Stimulated activated CD8-positive, alpha-beta memory T cell treated with anti-CD3 and anti-CD28 coated beads, Interleukin-7, amount 100 ng/mL, for 48 hours (primary cell): ENCODE measurements around the gene TMCO6.
"Not testable (repeated sequence)": the region's sequence is repeated elsewhere in the genome, so short reads cannot be mapped to it uniquely, and the experiment has no call there.

Source experiments
- DNase-seq, 2 donors: peaks; one replicate each; pipeline ENCODE4 v3.0.0-alpha.2; 2020; ENCODE audit warnings: low read depth in 1 of 2; ENCODE audit errors: extremely low read depth in 1 of 2

TMCO6 gene

GRCh38 chr5:140639148-140639981, at the start of gene TMCO6:
TSS of gene TMCO6 (plus strand) at chr5:140639451. CDS start at chr5:140639528, 77 bp downstream.
- peak; percentile 95 to 98 for DNase-seq

DNA sequence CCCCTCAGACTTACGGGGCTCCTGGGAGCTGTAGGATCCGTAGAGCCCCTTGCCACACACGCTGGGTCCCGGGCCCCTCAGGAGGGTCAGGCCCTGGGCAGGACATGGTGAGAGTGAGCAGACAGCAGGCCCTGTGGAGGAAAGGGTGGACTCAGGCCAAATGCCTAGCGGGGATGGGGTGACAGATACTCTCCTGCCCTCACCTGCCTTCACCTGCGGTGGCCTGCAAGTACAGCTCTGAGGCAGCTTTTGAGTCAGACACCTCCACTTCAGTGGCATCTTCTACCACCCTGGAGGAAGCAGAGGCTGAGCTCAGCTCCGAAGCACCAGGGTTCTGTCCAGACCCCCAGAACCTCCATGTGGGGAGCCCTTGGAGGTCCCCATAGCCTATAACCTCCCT, 48.4 kb upstream of the TMCO6 start:
- DNase-seq, result no peak

GRCh38 chr5:140591747-140592372, 47.4 kb upstream of the TMCO6 start:
- no peak for DNase-seq

- not testable (repeated sequence) for DNase-seq
These were observed 46.2 kb upstream of the TMCO6 start for GRCh38 chr5:140593070-140593469.

- no peak for DNase-seq
These were observed 45.1 kb upstream of the TMCO6 start for GRCh38 chr5:140594169-140594568.

DNA sequence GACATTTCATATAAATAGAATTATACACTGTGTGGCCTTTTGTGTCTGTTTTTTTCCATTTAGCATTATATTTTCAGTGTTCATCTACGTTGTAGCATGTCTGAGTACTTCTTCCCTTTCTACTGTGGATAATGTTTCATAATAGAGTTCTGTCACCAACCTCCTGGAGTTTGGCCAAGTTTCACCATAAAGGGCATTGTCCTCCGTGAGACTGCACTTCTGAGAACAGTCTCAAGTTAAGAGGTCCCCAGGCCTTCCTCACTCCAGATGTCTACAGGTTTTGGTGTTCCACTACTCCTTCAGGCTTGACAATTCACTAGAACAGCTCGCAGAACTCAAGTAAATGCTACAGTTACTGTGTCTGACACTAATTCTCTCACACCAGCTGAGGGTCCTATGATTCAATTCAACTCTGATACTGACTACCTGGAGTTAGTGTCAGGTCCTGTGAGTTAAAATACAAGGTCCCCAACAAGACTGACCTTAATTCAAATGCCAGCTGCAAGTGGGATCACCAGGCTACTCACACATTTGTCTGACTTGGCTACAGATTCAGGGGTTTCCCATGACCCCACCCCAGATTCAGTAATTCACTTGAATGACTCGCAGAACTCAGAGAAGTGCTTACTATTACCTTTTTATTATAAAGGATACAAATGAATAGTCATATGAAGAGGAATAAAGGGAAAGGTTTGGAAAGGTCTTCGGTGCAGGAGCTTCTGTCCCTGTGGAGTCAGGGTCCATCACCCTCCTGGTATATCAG, 43.5 kb upstream of the TMCO6 start:
- no peak for DNase-seq

- DNase-seq, result no peak
These were observed 42.9 kb upstream of the TMCO6 start for GRCh38 chr5:140596321-140596741.

DNA sequence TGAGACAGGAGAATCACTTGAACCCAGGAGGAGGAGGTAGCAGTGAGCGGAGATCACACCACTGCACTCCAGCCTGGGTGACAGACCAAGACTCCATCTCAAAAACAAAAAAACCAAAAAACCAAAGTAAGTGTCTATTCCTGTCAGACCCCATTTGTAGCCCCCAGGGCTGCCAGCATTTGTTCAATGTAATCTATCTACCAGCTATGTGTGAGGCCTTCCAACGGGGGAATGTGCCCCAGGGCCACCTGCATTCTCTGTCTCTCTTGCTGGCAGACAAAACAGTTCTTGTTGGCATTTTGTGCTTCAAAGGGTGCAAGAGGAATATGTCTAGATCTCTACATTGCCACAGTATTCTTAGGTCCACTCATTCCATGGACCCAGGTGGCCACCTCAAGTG, 40.4 kb upstream of the TMCO6 start:
- no peak for DNase-seq

- no peak for DNase-seq
These were observed 39.2 kb upstream of the TMCO6 start for GRCh38 chr5:140600096-140600495.

- no peak for DNase-seq
These were observed 37.1 kb upstream of the TMCO6 start for GRCh38 chr5:140602147-140602546.

DNA sequence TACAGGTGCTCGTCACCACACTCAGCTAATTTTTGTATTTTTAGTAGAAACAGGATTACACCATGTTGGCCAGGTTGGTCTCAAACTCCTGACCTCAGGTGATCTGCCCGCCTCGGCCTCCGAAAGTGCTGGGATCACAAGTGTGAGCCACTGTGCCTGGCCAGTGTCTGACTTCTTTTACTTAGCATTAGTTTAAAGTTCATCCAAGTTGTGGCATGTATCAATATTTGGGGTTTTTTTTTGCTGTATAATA, 35.9 kb upstream of the TMCO6 start:
- not testable (repeated sequence) for DNase-seq

DNA sequence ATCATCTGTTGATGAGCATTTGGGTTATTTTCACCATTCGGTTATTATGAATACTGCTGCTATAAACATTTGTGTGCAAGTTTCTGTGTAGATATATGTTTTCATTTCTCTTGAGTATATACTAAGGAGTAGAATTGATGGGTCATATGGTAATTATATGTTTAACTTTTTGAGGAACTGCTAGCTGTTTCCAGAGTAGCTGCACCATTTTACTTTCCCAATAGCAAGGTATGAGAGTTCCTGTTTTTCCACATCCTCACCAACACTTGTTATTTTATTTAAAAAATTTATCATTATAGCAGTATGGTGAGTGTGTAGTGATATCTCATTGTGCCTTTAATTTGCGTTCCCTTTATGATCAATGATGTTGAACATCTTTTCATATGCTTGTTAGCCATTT, 35.5 kb upstream of the TMCO6 start:
- no peak for DNase-seq

DNA sequence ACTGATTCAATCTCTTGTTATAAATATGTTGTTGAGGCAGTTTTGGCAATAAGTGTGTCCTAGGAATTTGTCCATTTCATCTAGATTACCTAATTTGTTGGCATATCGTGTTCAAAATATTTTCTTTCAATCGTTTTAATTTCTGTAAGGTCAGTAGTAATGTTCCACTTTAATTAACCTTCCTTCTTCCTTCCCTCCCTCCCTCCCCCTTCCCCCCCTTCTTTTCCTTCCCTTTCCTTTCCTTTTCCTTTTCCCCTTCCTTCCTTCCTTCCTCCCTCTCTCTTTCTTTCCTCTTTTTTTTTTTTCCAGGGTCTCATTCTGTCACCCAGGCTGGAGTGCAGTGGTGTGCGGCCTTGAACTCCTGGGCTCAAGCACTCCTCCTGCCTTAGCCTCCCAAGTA, 33.4 kb upstream of the TMCO6 start:
- no peak for DNase-seq

DNA sequence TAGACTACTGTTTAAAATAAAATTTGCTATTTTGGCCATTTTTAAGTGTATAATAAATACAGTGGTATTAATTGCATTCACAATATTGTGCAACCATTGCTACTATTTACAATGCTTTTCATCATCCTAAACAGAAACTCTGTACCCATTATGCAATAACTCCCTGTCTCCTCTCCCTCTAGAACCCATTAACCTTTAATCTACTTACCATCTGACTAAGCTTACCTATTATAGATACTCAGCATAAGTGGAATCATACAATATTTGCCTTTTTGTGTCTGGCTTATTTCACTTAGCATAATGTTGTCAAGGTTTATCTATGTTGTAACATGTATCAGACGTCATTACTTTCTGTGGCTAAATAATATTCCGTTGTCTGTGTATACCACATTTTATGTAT, 32.2 kb upstream of the TMCO6 start:
- no peak for DNase-seq

DNA sequence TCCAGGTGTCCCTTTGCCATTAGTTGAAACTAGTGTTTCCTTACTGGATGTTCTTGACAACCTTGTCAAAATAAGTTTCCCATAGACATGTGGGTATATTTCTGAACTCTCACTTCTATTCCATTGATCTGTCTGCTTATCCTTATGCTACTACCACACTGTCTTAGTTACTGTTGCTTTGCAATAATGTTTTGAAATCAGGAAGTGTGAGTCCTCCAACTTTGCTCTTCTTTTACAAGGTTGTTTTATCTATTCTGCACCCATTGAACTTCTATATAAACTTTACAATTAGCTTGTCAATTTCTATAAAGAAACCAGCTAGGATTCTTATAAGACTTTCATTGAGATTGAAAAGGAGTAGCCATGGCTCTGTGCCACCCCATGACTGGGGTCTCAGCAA, 30.5 kb upstream of the TMCO6 start:
- DNase-seq, result no peak

DNA sequence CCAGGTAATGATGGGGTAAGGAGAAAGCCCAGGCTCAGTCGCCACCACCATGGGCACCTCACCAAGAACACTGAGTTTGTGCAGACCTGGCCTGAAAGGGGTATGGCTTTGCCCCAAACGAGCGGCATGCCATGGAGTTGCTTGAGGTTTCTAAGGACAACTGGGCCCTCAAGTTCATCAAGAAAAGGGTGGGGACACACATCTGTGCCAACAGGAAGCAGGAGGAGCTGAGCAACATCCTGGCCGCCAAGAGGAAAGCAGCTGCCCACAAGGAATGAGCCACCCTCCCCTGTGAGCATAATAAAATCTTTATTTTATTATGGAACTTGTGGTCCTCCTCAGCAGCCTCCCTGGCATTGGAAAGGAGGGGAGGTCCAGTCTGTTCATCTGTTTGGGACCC, 30.1 kb upstream of the TMCO6 start:
- no peak for DNase-seq

GRCh38 chr5:140611020-140611521, 28.2 kb upstream of the TMCO6 start:
- DNase-seq, result no peak

- no peak for DNase-seq
These were observed 16.9 kb upstream of the TMCO6 start for GRCh38 chr5:140622301-140622700.

GRCh38 chr5:140623061-140623460, 16.2 kb upstream of the TMCO6 start:
- DNase-seq, result not testable (repeated sequence)

GRCh38 chr5:140624886-140625285, 14.4 kb upstream of the TMCO6 start:
- not testable (repeated sequence) for DNase-seq

DNA sequence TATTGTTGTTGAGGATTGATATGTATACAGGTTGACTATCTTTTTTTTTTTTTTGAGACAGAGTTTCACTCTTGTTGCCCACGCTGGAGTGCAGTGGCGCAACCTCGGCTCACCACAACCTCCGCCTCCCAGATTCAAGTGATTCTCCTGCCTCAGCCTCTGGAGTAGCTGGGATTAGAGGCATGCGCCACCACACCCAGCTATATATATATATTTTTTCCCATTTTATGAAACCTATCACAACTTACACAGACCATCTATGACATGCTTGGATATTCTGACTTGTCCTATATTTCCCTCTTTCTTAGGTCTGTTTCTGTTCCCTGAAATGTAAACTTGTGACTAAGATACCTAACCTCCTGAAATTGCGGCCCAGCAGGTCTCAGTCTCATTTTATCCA, 11.3 kb upstream of the TMCO6 start:
- no peak for DNase-seq

DNA sequence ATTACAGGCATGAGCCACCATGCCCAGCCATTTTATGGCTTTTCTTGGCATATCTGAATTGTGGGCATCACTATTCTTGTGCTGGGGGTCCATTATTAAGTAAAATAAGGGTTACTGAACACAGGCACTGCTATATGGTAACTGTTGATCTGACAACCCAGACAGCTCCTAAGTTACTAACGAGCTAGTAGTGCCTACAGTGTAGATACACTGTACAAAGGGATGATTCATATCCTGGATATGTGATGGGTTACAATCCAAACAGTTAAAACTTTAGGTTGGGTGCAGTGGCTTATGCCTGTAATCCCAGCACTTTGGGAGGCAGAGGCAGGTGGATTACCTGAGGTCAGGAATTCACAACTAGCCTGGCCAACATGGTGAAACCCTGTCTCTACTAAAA, 10.5 kb upstream of the TMCO6 start:
- DNase-seq, result no peak
